A673 (cell line): ENCODE measurements around the gene TSC2.

Experiments used
- EZH2 ChIP-seq: fragments of 200-600 bp; sonication (generic); IDR thresholded peaks from 2 replicates; pipeline ENCODE4 v1.6.1; 2017; ENCODE audit warnings: borderline replicate concordance, low read depth, mild to moderate bottlenecking, mixed read lengths, antibody characterized with exemption, low read length; ENCODE audit not compliant: poor library complexity, severe bottlenecking
- TF ChIP-seq, protein P1 (sequence below): fragments of 300-800, 200-600 bp; sonication (generic); conservative IDR thresholded peaks from 2 replicates; pipeline ENCODE4 v1.5.1; 2017; ENCODE audit warnings: low read depth, mild to moderate bottlenecking, antibody characterized with exemption, low read length, moderate library complexity, mixed read lengths

- TF ChIP-seq, protein P1, sequence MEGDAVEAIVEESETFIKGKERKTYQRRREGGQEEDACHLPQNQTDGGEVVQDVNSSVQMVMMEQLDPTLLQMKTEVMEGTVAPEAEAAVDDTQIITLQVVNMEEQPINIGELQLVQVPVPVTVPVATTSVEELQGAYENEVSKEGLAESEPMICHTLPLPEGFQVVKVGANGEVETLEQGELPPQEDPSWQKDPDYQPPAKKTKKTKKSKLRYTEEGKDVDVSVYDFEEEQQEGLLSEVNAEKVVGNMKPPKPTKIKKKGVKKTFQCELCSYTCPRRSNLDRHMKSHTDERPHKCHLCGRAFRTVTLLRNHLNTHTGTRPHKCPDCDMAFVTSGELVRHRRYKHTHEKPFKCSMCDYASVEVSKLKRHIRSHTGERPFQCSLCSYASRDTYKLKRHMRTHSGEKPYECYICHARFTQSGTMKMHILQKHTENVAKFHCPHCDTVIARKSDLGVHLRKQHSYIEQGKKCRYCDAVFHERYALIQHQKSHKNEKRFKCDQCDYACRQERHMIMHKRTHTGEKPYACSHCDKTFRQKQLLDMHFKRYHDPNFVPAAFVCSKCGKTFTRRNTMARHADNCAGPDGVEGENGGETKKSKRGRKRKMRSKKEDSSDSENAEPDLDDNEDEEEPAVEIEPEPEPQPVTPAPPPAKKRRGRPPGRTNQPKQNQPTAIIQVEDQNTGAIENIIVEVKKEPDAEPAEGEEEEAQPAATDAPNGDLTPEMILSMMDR, result no peak
- TF ChIP-seq EZH2, result no peak
These were observed 15.3 kb upstream of the TSC2 start for GRCh38 chr16:2032285-2033056.
